T-cell (primary cell): Measurements from ENCODE around the gene PCDHA13. TPM values are rescaled to one million over a fixed set of nuclear protein-coding genes. Genes with fewer than 3 reads are reported as not detected.

Source experiments
- ATAC-seq, 4 experiments: fragments of 200-7000 bp in 3 of 4; fragments of 150-1000 bp in 1 of 4; cut with Tn5 transposase; replicated peaks in 1 of 4; 1 replicate in 3 of 4; 2 replicates in 1 of 4; pipeline ENCODE4 v1.10.0; 2021; ENCODE audit warnings: moderate library complexity in 3 of 4, mild to moderate bottlenecking in 2 of 4, moderate number of reproducible peaks in 1 of 4
- CTCF ChIA-PET, 2 donors: fragments of 300-600 bp; sonication (Branson Sonifier 250); formaldehyde crosslinking; loops; one replicate each; lab custom pipeline; 2022; ENCODE audit warnings: antibody characterized with exemption in 2 of 2; lab: Charles Lee
- POLR2A ChIA-PET, 2 donors: fragments of 300-600 bp; sonication (Branson Sonifier 250); formaldehyde crosslinking; loops; one replicate each; lab custom pipeline; 2022; ENCODE audit warnings: antibody characterized with exemption in 2 of 2; lab: Charles Lee
- DNase-seq, 35 experiments: peaks; one replicate each; pipeline versions ENCODE4 v3.0.0 to v3.0.0-alpha.2; 2013 to 2023
- H3K27ac ChIP-seq: one replicate; pipeline ENCODE4 v1.5.1; 2013; ENCODE audit warnings: low read length
- H3K27me3 ChIP-seq, 2 experiments: replicated peaks in 1 of 2; 1 replicate in 1 of 2; 2 replicates in 1 of 2; pipeline versions ENCODE4 v1.6.1 to v1.7.0; 2013; ENCODE audit warnings: low read length in 1 of 2, mixed read lengths in 1 of 2; ENCODE audit not compliant: control insufficient read depth in 2 of 2, insufficient read depth in 2 of 2; ENCODE audit errors: extremely low read depth in 1 of 2
- H3K36me3 ChIP-seq, 2 donors: 1 replicate in 1 of 2; 2 replicates in 1 of 2; pipeline versions ENCODE4 v1.6.1 to v1.7.0; 2013; ENCODE audit warnings: low read length in 1 of 2; ENCODE audit not compliant: control insufficient read depth in 2 of 2, insufficient read depth in 1 of 2; ENCODE audit errors: extremely low read depth in 1 of 2
- H3K4me1 ChIP-seq, 2 experiments: 1 replicate in 1 of 2; 2 replicates in 1 of 2; pipeline versions ENCODE4 v1.6.1 to v1.7.0; 2013; ENCODE audit warnings: low read length in 2 of 2, mixed read lengths in 1 of 2; ENCODE audit not compliant: insufficient read depth in 2 of 2, control insufficient read depth in 1 of 2; ENCODE audit errors: extremely low read depth in 1 of 2
- H3K4me3 ChIP-seq, 2 donors: 1 replicate in 1 of 2; 2 replicates in 1 of 2; pipeline versions ENCODE4 v1.5.1 to v1.7.0; 2013; ENCODE audit warnings: mild to moderate bottlenecking in 2 of 2, low read length in 1 of 2, moderate library complexity in 1 of 2; ENCODE audit not compliant: control insufficient read depth in 1 of 2; ENCODE audit errors: extremely low read depth in 1 of 2
- H3K9me3 ChIP-seq: 2 replicates; pipeline ENCODE4 v1.7.0; 2013
- H3K27ac Mint-ChIP-seq, 2 donors: one replicate each; pipeline ENCODE4 v1.8.0; 2020 to 2021; ENCODE audit warnings: mild to moderate bottlenecking in 2 of 2, mixed read lengths in 2 of 2
- H3K27me3 Mint-ChIP-seq, 2 donors: one replicate each; pipeline ENCODE4 v1.8.0; 2021 to 2022; ENCODE audit warnings: mixed read lengths in 2 of 2
- H3K36me3 Mint-ChIP-seq: one replicate; pipeline ENCODE4 v1.8.0; 2021; ENCODE audit warnings: mixed read lengths
- H3K4me1 Mint-ChIP-seq, 3 donors: one replicate each; pipeline ENCODE4 v1.8.0; 2020 to 2022; ENCODE audit warnings: mixed read lengths in 3 of 3, mild to moderate bottlenecking in 1 of 3
- H3K4me3 Mint-ChIP-seq, 3 donors: one replicate each; pipeline ENCODE4 v1.8.0; 2020 to 2022; ENCODE audit warnings: mild to moderate bottlenecking in 3 of 3, mixed read lengths in 3 of 3, moderate library complexity in 3 of 3
- H3K9me3 Mint-ChIP-seq, 3 donors: one replicate each; pipeline ENCODE4 v1.8.0; 2020 to 2022; ENCODE audit warnings: mixed read lengths in 3 of 3
- WGBS: methylation state at CpG from one replicate; pipeline ENCODE4 v1.1.5; 2013; ENCODE audit warnings: missing lambda C conversion rate; ENCODE audit not compliant: insufficient coverage; 5-methylcytosine and 5-hydroxymethylcytosine counted together
- total RNA-seq, 35 experiments: library from RNA in 6 of 35; stranded (reverse) in 6 of 35; fragments of 120-200 nt in 1 of 35; gene quantifications; one replicate each; pipeline versions ENCODE4 v1.2.1 to v1.2.4 and lab custom pipeline; 2013 to 2026

The PCDHA13 gene
- total RNA-seq, 5 donors from 2014 or later (not counting 1 experiment from before 2014, with no cell fraction given): not detected

- H3K27me3 Mint-ChIP-seq: peaks cover 8 to 30% of the 10 kb centered on the region in 2 donors
- H3K4me3 ChIP-seq: no peak overlapping the region
- WGBS: 65% methylated on average over 22 of the region's 22 CpGs
- peaks cover 2% of the 10 kb centered on the region for H3K9me3 ChIP-seq
- ATAC-seq: no peak
- no peak overlapping the region for H3K27ac ChIP-seq
- CTCF ChIA-PET: no interaction called here
- no peaks in the 10 kb centered on the region for H3K4me1 ChIP-seq
- POLR2A ChIA-PET: no interaction called here
- H3K9me3 Mint-ChIP-seq: peaks cover 8 to 16% (median 11%) of the 10 kb centered on the region in 3 donors
- no peaks in the 10 kb centered on the region for H3K36me3 ChIP-seq
- no peak for DNase-seq
- no peak overlapping the region for H3K4me3 Mint-ChIP-seq
- H3K27ac Mint-ChIP-seq: no peak overlapping the region
- peaks cover 5 to 22% of the 10 kb centered on the region in 2 experiments for H3K27me3 ChIP-seq
- H3K4me1 Mint-ChIP-seq: no peaks in the 10 kb centered on the region
- H3K36me3 Mint-ChIP-seq: no peaks in the 10 kb centered on the region
These were observed 24.0 kb upstream of the PCDHA13 start for GRCh38 chr5:140857987-140858240.

- Mint-ChIP-seq H3K9me3 (peaks cover 2 to 16% (median 11%) of the 10 kb centered on the region in 3 donors), H3K4me1 (no peaks in the 10 kb centered on the region), H3K27me3 (peaks cover 20 to 30% of the 10 kb centered on the region in 2 donors), H3K27ac (no peak overlapping the region), H3K36me3 (no peaks in the 10 kb centered on the region), H3K4me3 (no peak overlapping the region)
- no peak for DNase-seq
- peaks cover 2 to 15% of the 10 kb centered on the region in 2 experiments for H3K27me3 ChIP-seq
- H3K4me3 ChIP-seq: no peak overlapping the region
- ChIA-PET POLR2A (interaction anchor here in 1 of 2 donors (0.6 kb wide), 1 partner anchor 449 kb away, joined by 3 read pairs; no protein-coding TSS in a partner anchor), CTCF (no interaction called here)
- no peaks in the 10 kb centered on the region for H3K4me1 ChIP-seq
- no peaks in the 10 kb centered on the region for H3K9me3 ChIP-seq
- H3K27ac ChIP-seq: no peak overlapping the region
- no peak for ATAC-seq
- 55% methylated on average over 76 of the region's 76 CpGs for WGBS
- no peaks in the 10 kb centered on the region for H3K36me3 ChIP-seq
These were observed 19.3 kb upstream of the PCDHA13 start for GRCh38 chr5:140862441-140863295.

GRCh38 chr5:140868721-140869554 is 13.0 kb upstream of the PCDHA13 start, which contains the start of gene PCDHA11:
TSS of gene PCDHA11 (plus strand) at chr5:140868957. CDS start at chr5:140869104, 147 bp downstream.
- H3K4me1 Mint-ChIP-seq: no peaks in the 10 kb centered on the region
- Histone ChIP-seq H3K36me3 (no peaks in the 10 kb centered on the region), H3K27me3 (peaks cover 2 to 15% of the 10 kb centered on the region in 2 experiments), H3K4me1 (no peaks in the 10 kb centered on the region), H3K27ac (no peak within 1 kb of the TSS), H3K9me3 (no peaks in the 10 kb centered on the region), H3K4me3 (no peak within 1 kb of the TSS)
- no peaks in the 10 kb centered on the region for H3K36me3 Mint-ChIP-seq
- CTCF ChIA-PET: no interaction called here
- ATAC-seq (no peak), DNase-seq (no peak)
- no peak within 1 kb of the TSS for H3K4me3 Mint-ChIP-seq
- H3K9me3 Mint-ChIP-seq: peaks cover 5 to 18% (median 12%) of the 10 kb centered on the region in 3 donors
- WGBS: 28% methylated on average over 20 of the region's 41 CpGs
- no peak within 1 kb of the TSS for H3K27ac Mint-ChIP-seq
- H3K27me3 Mint-ChIP-seq: peaks cover 29 to 32% of the 10 kb centered on the region in 2 donors
- POLR2A ChIA-PET: no interaction called here

GRCh38 chr5:140869555-140869886 is 12.4 kb upstream of the PCDHA13 start:
- Histone ChIP-seq H3K4me3 (no peak overlapping the region), H3K27me3 (peaks cover 2 to 15% of the 10 kb centered on the region in 2 experiments), H3K4me1 (no peaks in the 10 kb centered on the region), H3K9me3 (no peaks in the 10 kb centered on the region), H3K27ac (no peak overlapping the region), H3K36me3 (no peaks in the 10 kb centered on the region)
- H3K27me3 Mint-ChIP-seq: peaks cover 32 to 34% of the 10 kb centered on the region in 2 donors
- ATAC-seq (no peak), DNase-seq (no peak)
- no peak overlapping the region for H3K27ac Mint-ChIP-seq
- POLR2A ChIA-PET: no interaction called here
- CTCF ChIA-PET: no interaction called here
- H3K4me3 Mint-ChIP-seq: no peak overlapping the region
- H3K36me3 Mint-ChIP-seq: no peaks in the 10 kb centered on the region
- H3K9me3 Mint-ChIP-seq: peaks cover 10 to 16% (median 10%) of the 10 kb centered on the region in 3 donors
- 34% methylated on average over 2 of the region's 5 CpGs for WGBS
- H3K4me1 Mint-ChIP-seq: no peaks in the 10 kb centered on the region

GRCh38 chr5:140870221-140871201 is 11.4 kb upstream of the PCDHA13 start:
- Histone ChIP-seq H3K27me3 (peaks cover 2 to 18% of the 10 kb centered on the region in 2 experiments), H3K4me1 (no peaks in the 10 kb centered on the region), H3K9me3 (no peaks in the 10 kb centered on the region), H3K36me3 (no peaks in the 10 kb centered on the region), H3K27ac (no peak overlapping the region), H3K4me3 (peak overlapping the region in 1 of 2 donors; percentile 6)
- DNase-seq (no peak), ATAC-seq (no peak)
- ChIA-PET CTCF (no interaction called here), POLR2A (no interaction called here)
- Mint-ChIP-seq H3K9me3 (peaks cover 8 to 13% (median 12%) of the 10 kb centered on the region in 3 donors), H3K27ac (no peak overlapping the region), H3K27me3 (peaks cover 35 to 37% of the 10 kb centered on the region in 2 donors), H3K4me3 (no peak overlapping the region), H3K4me1 (no peaks in the 10 kb centered on the region), H3K36me3 (no peaks in the 10 kb centered on the region)
- 64% methylated on average over 114 of the region's 114 CpGs for WGBS
